Neural cell (in vitro differentiated cells): ENCODE measurements around the gene HSD11B2. TPM values are rescaled to one million over a fixed set of nuclear protein-coding genes. Genes with fewer than 3 reads are reported as not detected.

Source experiments
- H2AFZ ChIP-seq: fragments of 200-600, 300-800 bp; sonication (generic), shearing (Covaris generic); 2 replicates; pipeline ENCODE4 v1.6.0; 2014; ENCODE audit warnings: low read depth, mild to moderate bottlenecking, antibody characterized with exemption, low read length, moderate library complexity
- H3F3A ChIP-seq: fragments of 200-600 bp; shearing (Covaris generic); 2 replicates; pipeline ENCODE4 v1.6.1; 2016; ENCODE audit warnings: mild to moderate bottlenecking, moderate library complexity, mixed read lengths, antibody characterized with exemption, low read length; ENCODE audit not compliant: insufficient read depth, poor library complexity, severe bottlenecking
- H3K27ac ChIP-seq: fragments of 200-600, 300-800 bp; sonication (generic), shearing (Covaris generic); 2 replicates; pipeline ENCODE4 v1.5.1; 2014; ENCODE audit warnings: mild to moderate bottlenecking, low read length, moderate library complexity
- H3K27me3 ChIP-seq: fragments of 300-800, 200-600 bp; sonication (generic), shearing (Covaris generic); 2 replicates; pipeline ENCODE4 v1.6.0; 2014; ENCODE audit warnings: mild to moderate bottlenecking, low read depth, low read length, moderate library complexity; ENCODE audit not compliant: insufficient read depth
- H3K36me3 ChIP-seq: fragments of 300-800, 200-600 bp; sonication (generic), shearing (Covaris generic); 2 replicates; pipeline ENCODE4 v1.5.1; 2014; ENCODE audit warnings: mild to moderate bottlenecking, antibody characterized with exemption, low read length, moderate library complexity; ENCODE audit not compliant: insufficient read depth
- H3K4me2 ChIP-seq: fragments of 300-800, 200-600 bp; sonication (generic), shearing (Covaris generic); 2 replicates; pipeline ENCODE4 v1.6.0; 2014; ENCODE audit warnings: mild to moderate bottlenecking, low read length
- H3K4me3 ChIP-seq: fragments of 300-800, 200-600 bp; sonication (generic), shearing (Covaris generic); 2 replicates; pipeline ENCODE4 v1.5.1; 2014; ENCODE audit warnings: mild to moderate bottlenecking, low read length, moderate library complexity
- H3K79me2 ChIP-seq: fragments of 200-600 bp; shearing (Covaris generic); replicated peaks from 2 replicates; pipeline ENCODE4 v1.6.0; 2014; ENCODE audit warnings: mild to moderate bottlenecking, low read length, moderate library complexity; ENCODE audit not compliant: insufficient read depth
- H3K9ac ChIP-seq: fragments of 300-800, 200-600 bp; sonication (generic), shearing (Covaris generic); 2 replicates; pipeline ENCODE4 v1.6.1; 2016; ENCODE audit warnings: mild to moderate bottlenecking, low read length, mixed read lengths
- H3K9me2 ChIP-seq: fragments of 200-600 bp; shearing (Covaris generic); 2 replicates; pipeline ENCODE4 v1.6.1; 2016; ENCODE audit warnings: mild to moderate bottlenecking, low read length, mixed read lengths; ENCODE audit not compliant: insufficient read depth
- H3K9me3 ChIP-seq: fragments of 200-600, 300-800 bp; sonication (generic), shearing (Covaris generic); 2 replicates; pipeline ENCODE4 v1.6.1; 2016; ENCODE audit warnings: mild to moderate bottlenecking, mixed run types, low read length, moderate library complexity, mixed read lengths
- H4K20me1 ChIP-seq: fragments of 200-600 bp; shearing (Covaris generic); 2 replicates; pipeline ENCODE4 v1.6.1; 2016; ENCODE audit warnings: mild to moderate bottlenecking, mixed run types; ENCODE audit not compliant: insufficient read depth
- CTCF ChIP-seq: fragments of 450-650 bp; IDR thresholded peaks from 2 replicates; pipeline ENCODE4 v1.5.1; 2014; ENCODE audit warnings: antibody characterized with exemption, mild to moderate bottlenecking, moderate library complexity; ENCODE audit not compliant: poor library complexity, severe bottlenecking
- EP300 ChIP-seq: fragments of 450-650 bp; conservative IDR thresholded peaks from 2 replicates; pipeline ENCODE4 v1.6.1; 2014; ENCODE audit warnings: antibody characterized with exemption, mild to moderate bottlenecking, moderate library complexity; ENCODE audit not compliant: poor library complexity, severe bottlenecking
- EZH2 ChIP-seq: fragments of 200-600, 300-800 bp; shearing (Covaris generic), sonication (generic); IDR thresholded peaks from 2 replicates; pipeline ENCODE4 v1.6.1; 2014; ENCODE audit warnings: antibody characterized with exemption, low read length, borderline replicate concordance, mild to moderate bottlenecking; ENCODE audit not compliant: insufficient read depth, poor library complexity, severe bottlenecking
- MXI1 ChIP-seq: fragments of 450-650 bp; conservative IDR thresholded peaks from 2 replicates; pipeline ENCODE4 v1.6.1; 2014; ENCODE audit warnings: antibody characterized with exemption, mild to moderate bottlenecking; ENCODE audit not compliant: poor library complexity, severe bottlenecking
- POLR2AphosphoS5 ChIP-seq: IDR thresholded peaks from 2 replicates; pipeline ENCODE4 v1.6.1; 2012
- RAD21 ChIP-seq: fragments of 450-650 bp; conservative IDR thresholded peaks from 2 replicates; pipeline ENCODE4 v1.6.1; 2014; ENCODE audit warnings: antibody characterized with exemption, mild to moderate bottlenecking, moderate library complexity
- REST ChIP-seq: IDR thresholded peaks from 2 replicates; pipeline ENCODE4 v1.6.1; 2012; ENCODE audit warnings: borderline replicate concordance
- SMC3 ChIP-seq: fragments of 450-650 bp; conservative IDR thresholded peaks from 2 replicates; pipeline ENCODE4 v1.6.1; 2014; ENCODE audit warnings: antibody characterized with exemption, mild to moderate bottlenecking, moderate library complexity; ENCODE audit not compliant: poor library complexity
- TAF1 ChIP-seq: IDR thresholded peaks from 2 replicates; pipeline ENCODE4 v1.6.1; 2012; ENCODE audit warnings: low read depth
- polyA plus RNA-seq: library from polyadenylated mRNA; depleted of rRNA; stranded (reverse); fragments of >200 nt; gene quantifications from 2 replicates; pipeline ENCODE4 v1.2.3, GENCODE V29; 2014

Gene HSD11B2
- polyA plus RNA-seq, 1 donor from 2014 or later = 0.24 TPM

GRCh38 chr16:67449336-67449735 lies 18.4 kb downstream of the HSD11B2 start:
- H3K4me2 ChIP-seq = no peak overlapping the region
- no peaks in the 10 kb centered on the region for H3K9me2 ChIP-seq
- H3K79me2 ChIP-seq = no peaks in the 10 kb centered on the region
- no peaks in the 10 kb centered on the region for H3K9me3 ChIP-seq
- H3K9ac ChIP-seq = no peak overlapping the region
- no peak for TF ChIP-seq POLR2AphosphoS5
- TF ChIP-seq EZH2 = no peak
- TF ChIP-seq SMC3 = no peak
- no peak for TF ChIP-seq EP300
- no peak for TF ChIP-seq REST
- no peak for TF ChIP-seq MXI1
- TF ChIP-seq TAF1 = no peak
- TF ChIP-seq RAD21 = no peak
- no peak for TF ChIP-seq CTCF
- no peaks in the 10 kb centered on the region for H3K27me3 ChIP-seq
- H3K4me3 ChIP-seq = no peak overlapping the region
- no peaks in the 10 kb centered on the region for H3K36me3 ChIP-seq
- H4K20me1 ChIP-seq = no peaks in the 10 kb centered on the region
- H2AFZ ChIP-seq = no peak overlapping the region
- H3K27ac ChIP-seq = no peak overlapping the region
- no peaks in the 10 kb centered on the region for H3F3A ChIP-seq

- no peaks in the 10 kb centered on the region for H3F3A ChIP-seq
- no peak overlapping the region for H3K27ac ChIP-seq
- no peak overlapping the region for H3K4me3 ChIP-seq
- H3K9me3 ChIP-seq = no peaks in the 10 kb centered on the region
- no peaks in the 10 kb centered on the region for H3K27me3 ChIP-seq
- no peak for TF ChIP-seq EZH2
- TF ChIP-seq MXI1 = no peak
- TF ChIP-seq RAD21 = no peak
- TF ChIP-seq TAF1 = no peak
- no peak for TF ChIP-seq POLR2AphosphoS5
- no peak for TF ChIP-seq EP300
- TF ChIP-seq SMC3 = no peak
- TF ChIP-seq REST = no peak
- no peak for TF ChIP-seq CTCF
- no peak overlapping the region for H3K4me2 ChIP-seq
- no peaks in the 10 kb centered on the region for H3K36me3 ChIP-seq
- H2AFZ ChIP-seq = no peak overlapping the region
- H3K9me2 ChIP-seq = no peaks in the 10 kb centered on the region
- H3K79me2 ChIP-seq = no peaks in the 10 kb centered on the region
- H4K20me1 ChIP-seq = no peaks in the 10 kb centered on the region
- no peak overlapping the region for H3K9ac ChIP-seq
These were observed 18.8 kb downstream of the HSD11B2 start for GRCh38 chr16:67449739-67450138.
